ENCODE data around the gene TPM1.

Gene TPM1

GRCh38 chr15:63083541-63083940 lies 41.0 kb downstream of the TPM1 start:
- H4K5ac ChIP-seq (ENCODE audit: low read length), result no peak overlapping the region
- no peak overlapping the region for H3K4me2 ChIP-seq (ENCODE audit: low read length)
- no peak overlapping the region for H2BK120ac ChIP-seq (ENCODE audit: low read depth, low read length)
- no peak overlapping the region for H2AK5ac ChIP-seq (ENCODE audit: low read length)
- no peak overlapping the region for H3K9ac ChIP-seq (ENCODE audit: low read length)
- H3K79me2 ChIP-seq (ENCODE audit: control insufficient read depth, insufficient read depth, low read length), result no peaks in the 10 kb centered on the region
- DNase-seq, result peak; percentile 47
- H3K23ac ChIP-seq (ENCODE audit: low read length), result no peak overlapping the region
- no peak overlapping the region for H2BK15ac ChIP-seq (replicated peaks; ENCODE audit: low read depth)
- no peaks in the 10 kb centered on the region for H3K36me3 ChIP-seq (ENCODE audit: control insufficient read depth, insufficient read depth, low read length)
- H2BK5ac ChIP-seq (ENCODE audit: low read length), result no peak overlapping the region
- H3K4ac ChIP-seq (ENCODE audit: low read depth, low read length), result no peak overlapping the region
- H3K4me1 ChIP-seq (ENCODE audit: control insufficient read depth, low read depth, low read length), result no peaks in the 10 kb centered on the region
- WGBS (ENCODE audit: extremely low coverage, insufficient coverage, low lambda C conversion rate), result no CpG with 5 or more reads among the region's 11 CpGs
- no peak overlapping the region for H3K18ac ChIP-seq (ENCODE audit: low read length)
- no peak overlapping the region for H3K27ac ChIP-seq (ENCODE audit: low read depth, low read length)
- H3K79me1 ChIP-seq (ENCODE audit: low read length), result no peaks in the 10 kb centered on the region
- no peaks in the 10 kb centered on the region for H3K27me3 ChIP-seq (ENCODE audit: insufficient read depth, low read length, poor library complexity)
- no peak overlapping the region for H4K8ac ChIP-seq (ENCODE audit: low read depth, low read length)
- H3K56ac ChIP-seq (ENCODE audit: low read length), result no peak overlapping the region
- H3K4me3 ChIP-seq (ENCODE audit: low read length), result no peak overlapping the region

- Histone ChIP-seq H3K18ac (ENCODE audit: low read length) (no peak overlapping the region), H3K23ac (ENCODE audit: low read length) (no peak overlapping the region), H3K36me3 (ENCODE audit: control insufficient read depth, insufficient read depth, low read length) (no peaks in the 10 kb centered on the region), H2AK5ac (ENCODE audit: low read length) (no peak overlapping the region), H3K4me2 (ENCODE audit: low read length) (no peak overlapping the region), H2BK120ac (ENCODE audit: low read depth, low read length) (no peak overlapping the region), H3K27ac (ENCODE audit: low read depth, low read length) (no peak overlapping the region), H3K79me2 (ENCODE audit: control insufficient read depth, insufficient read depth, low read length) (no peaks in the 10 kb centered on the region), H3K4me1 (ENCODE audit: control insufficient read depth, low read depth, low read length) (peaks cover 2% of the 10 kb centered on the region), H3K56ac (ENCODE audit: low read length) (no peak overlapping the region), H2BK5ac (ENCODE audit: low read length) (no peak overlapping the region), H2BK15ac (replicated peaks; ENCODE audit: low read depth) (no peak overlapping the region), H4K8ac (ENCODE audit: low read depth, low read length) (no peak overlapping the region), H4K5ac (ENCODE audit: low read length) (no peak overlapping the region), H3K27me3 (ENCODE audit: insufficient read depth, low read length, poor library complexity) (no peaks in the 10 kb centered on the region), H3K4me3 (ENCODE audit: low read length) (no peak overlapping the region), H3K9ac (ENCODE audit: low read length) (no peak overlapping the region), H3K79me1 (ENCODE audit: low read length) (no peaks in the 10 kb centered on the region), H3K4ac (ENCODE audit: low read depth, low read length) (no peak overlapping the region)
- DNase-seq, result no peak
- no CpG with 5 or more reads among the region's 1 CpG for WGBS (ENCODE audit: extremely low coverage, insufficient coverage, low lambda C conversion rate)
These were observed 42.3 kb downstream of the TPM1 start for GRCh38 chr15:63084806-63085205.

DNA sequence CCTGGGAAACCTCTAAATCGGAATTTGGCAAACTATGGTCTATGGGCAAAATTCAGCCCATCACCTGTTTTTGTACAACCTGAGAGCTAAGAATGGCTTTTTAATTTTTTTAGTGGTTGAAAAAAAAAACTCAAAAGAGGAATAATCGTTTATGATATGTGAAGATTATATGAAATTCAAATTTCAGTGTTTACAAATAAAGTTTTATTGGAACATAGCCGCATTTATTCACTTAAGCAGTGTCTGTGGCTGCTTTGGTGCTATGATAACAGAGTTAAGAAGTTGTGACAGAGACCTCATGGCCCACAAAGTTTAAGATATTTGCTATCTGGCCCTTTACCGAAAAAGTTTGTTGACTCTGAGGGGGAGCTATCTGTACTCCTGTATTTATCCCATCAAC lies 42.7 kb downstream of the TPM1 start:
- Histone ChIP-seq H3K18ac (ENCODE audit: low read length) (no peak overlapping the region), H3K56ac (ENCODE audit: low read length) (no peak overlapping the region), H2AK5ac (ENCODE audit: low read length) (no peak overlapping the region), H3K79me1 (ENCODE audit: low read length) (no peaks in the 10 kb centered on the region), H3K79me2 (ENCODE audit: control insufficient read depth, insufficient read depth, low read length) (no peaks in the 10 kb centered on the region), H3K27ac (ENCODE audit: low read depth, low read length) (no peak overlapping the region), H3K4me3 (ENCODE audit: low read length) (no peak overlapping the region), H3K4ac (ENCODE audit: low read depth, low read length) (no peak overlapping the region), H3K23ac (ENCODE audit: low read length) (no peak overlapping the region), H2BK5ac (ENCODE audit: low read length) (no peak overlapping the region), H2BK15ac (replicated peaks; ENCODE audit: low read depth) (no peak overlapping the region), H2BK120ac (ENCODE audit: low read depth, low read length) (no peak overlapping the region), H4K8ac (ENCODE audit: low read depth, low read length) (no peak overlapping the region), H3K4me2 (ENCODE audit: low read length) (no peak overlapping the region), H3K27me3 (ENCODE audit: insufficient read depth, low read length, poor library complexity) (no peaks in the 10 kb centered on the region), H4K5ac (ENCODE audit: low read length) (no peak overlapping the region), H3K4me1 (ENCODE audit: control insufficient read depth, low read depth, low read length) (peaks cover 2% of the 10 kb centered on the region), H3K9ac (ENCODE audit: low read length) (no peak overlapping the region), H3K36me3 (ENCODE audit: control insufficient read depth, insufficient read depth, low read length) (no peaks in the 10 kb centered on the region)
- 100% methylated on average over 1 of the region's 4 CpGs for WGBS (ENCODE audit: extremely low coverage, insufficient coverage, low lambda C conversion rate)
- no peak for DNase-seq

DNA sequence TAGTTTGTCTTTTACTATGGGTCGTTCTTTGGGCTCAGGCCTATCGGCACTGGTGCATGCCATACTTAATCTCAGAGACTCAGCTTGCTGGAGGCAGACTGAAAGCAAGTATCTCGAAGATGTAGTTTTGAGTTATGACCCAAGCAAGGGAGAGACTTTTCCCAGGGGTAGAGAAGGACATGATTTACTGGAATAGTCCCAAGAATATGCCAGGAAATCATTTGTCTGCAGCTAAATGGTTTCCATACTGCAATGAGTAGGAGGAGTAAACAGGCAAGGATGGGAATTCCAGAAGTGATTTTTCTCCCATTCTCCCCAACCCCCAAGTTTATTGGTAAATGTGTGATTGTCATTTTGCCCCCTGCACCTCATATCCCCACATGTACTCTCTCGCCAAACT lies 43.7 kb downstream of the TPM1 start:
- Histone ChIP-seq H3K4me2 (ENCODE audit: low read length) (no peak overlapping the region), H2BK15ac (replicated peaks; ENCODE audit: low read depth) (no peak overlapping the region), H3K27me3 (ENCODE audit: insufficient read depth, low read length, poor library complexity) (no peaks in the 10 kb centered on the region), H2AK5ac (ENCODE audit: low read length) (no peak overlapping the region), H4K8ac (ENCODE audit: low read depth, low read length) (no peak overlapping the region), H3K18ac (ENCODE audit: low read length) (no peak overlapping the region), H3K79me2 (ENCODE audit: control insufficient read depth, insufficient read depth, low read length) (no peaks in the 10 kb centered on the region), H3K4ac (ENCODE audit: low read depth, low read length) (no peak overlapping the region), H2BK120ac (ENCODE audit: low read depth, low read length) (no peak overlapping the region), H3K27ac (ENCODE audit: low read depth, low read length) (no peak overlapping the region), H3K56ac (ENCODE audit: low read length) (no peak overlapping the region), H3K4me1 (ENCODE audit: control insufficient read depth, low read depth, low read length) (peaks cover 2% of the 10 kb centered on the region), H3K79me1 (ENCODE audit: low read length) (no peaks in the 10 kb centered on the region), H3K36me3 (ENCODE audit: control insufficient read depth, insufficient read depth, low read length) (no peaks in the 10 kb centered on the region), H3K4me3 (ENCODE audit: low read length) (no peak overlapping the region), H3K23ac (ENCODE audit: low read length) (no peak overlapping the region), H2BK5ac (ENCODE audit: low read length) (no peak overlapping the region), H4K5ac (ENCODE audit: low read length) (no peak overlapping the region), H3K9ac (ENCODE audit: low read length) (no peak overlapping the region)
- no peak for DNase-seq
- WGBS (ENCODE audit: extremely low coverage, insufficient coverage, low lambda C conversion rate), result no CpG with 5 or more reads among the region's 4 CpGs

DNA sequence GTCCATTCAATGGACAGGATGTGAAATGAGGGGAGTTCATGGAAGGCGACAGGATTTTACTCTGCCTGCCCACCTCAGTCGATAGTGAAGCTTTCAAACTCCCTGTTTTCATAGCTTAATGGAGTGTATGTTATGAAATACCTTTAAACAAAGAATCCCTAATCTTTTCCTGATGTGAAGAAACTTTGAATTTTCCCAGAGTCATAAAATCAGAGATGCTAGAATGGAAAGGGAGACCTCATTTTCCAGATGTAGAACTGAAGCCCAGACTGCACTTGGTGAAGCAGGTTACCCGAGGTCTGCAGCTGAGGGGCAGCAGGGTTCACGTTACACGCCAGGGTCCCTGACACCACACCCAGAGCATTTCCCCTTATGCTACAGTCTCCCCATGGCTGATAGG lies 44.4 kb downstream of the TPM1 start:
- Histone ChIP-seq H2BK5ac (ENCODE audit: low read length) (no peak overlapping the region), H2BK15ac (replicated peaks; ENCODE audit: low read depth) (no peak overlapping the region), H3K27me3 (ENCODE audit: insufficient read depth, low read length, poor library complexity) (no peaks in the 10 kb centered on the region), H3K18ac (ENCODE audit: low read length) (no peak overlapping the region), H2BK120ac (ENCODE audit: low read depth, low read length) (no peak overlapping the region), H3K4ac (ENCODE audit: low read depth, low read length) (no peak overlapping the region), H3K4me1 (ENCODE audit: control insufficient read depth, low read depth, low read length) (peaks cover 2% of the 10 kb centered on the region), H4K8ac (ENCODE audit: low read depth, low read length) (no peak overlapping the region), H3K4me3 (ENCODE audit: low read length) (no peak overlapping the region), H3K36me3 (ENCODE audit: control insufficient read depth, insufficient read depth, low read length) (no peaks in the 10 kb centered on the region), H3K79me2 (ENCODE audit: control insufficient read depth, insufficient read depth, low read length) (no peaks in the 10 kb centered on the region), H2AK5ac (ENCODE audit: low read length) (no peak overlapping the region), H3K23ac (ENCODE audit: low read length) (no peak overlapping the region), H3K56ac (ENCODE audit: low read length) (no peak overlapping the region), H4K5ac (ENCODE audit: low read length) (no peak overlapping the region), H3K27ac (ENCODE audit: low read depth, low read length) (no peak overlapping the region), H3K4me2 (ENCODE audit: low read length) (no peak overlapping the region), H3K9ac (ENCODE audit: low read length) (no peak overlapping the region), H3K79me1 (ENCODE audit: low read length) (no peaks in the 10 kb centered on the region)
- DNase-seq, result no peak
- WGBS (ENCODE audit: extremely low coverage, insufficient coverage, low lambda C conversion rate), result no CpG with 5 or more reads among the region's 5 CpGs

- H2BK5ac ChIP-seq (ENCODE audit: low read length), result no peak overlapping the region
- H3K4me1 ChIP-seq (ENCODE audit: control insufficient read depth, low read depth, low read length), result peaks cover 2% of the 10 kb centered on the region
- no peak overlapping the region for H4K5ac ChIP-seq (ENCODE audit: low read length)
- no peak overlapping the region for H3K9ac ChIP-seq (ENCODE audit: low read length)
- no CpG with 5 or more reads among the region's 6 CpGs for WGBS (ENCODE audit: extremely low coverage, insufficient coverage, low lambda C conversion rate)
- H3K56ac ChIP-seq (ENCODE audit: low read length), result no peak overlapping the region
- no peak overlapping the region for H3K18ac ChIP-seq (ENCODE audit: low read length)
- H3K23ac ChIP-seq (ENCODE audit: low read length), result no peak overlapping the region
- H2BK15ac ChIP-seq (replicated peaks; ENCODE audit: low read depth), result no peak overlapping the region
- no peak overlapping the region for H3K4ac ChIP-seq (ENCODE audit: low read depth, low read length)
- no peak overlapping the region for H2BK120ac ChIP-seq (ENCODE audit: low read depth, low read length)
- no peak overlapping the region for H2AK5ac ChIP-seq (ENCODE audit: low read length)
- no peaks in the 10 kb centered on the region for H3K79me1 ChIP-seq (ENCODE audit: low read length)
- no peaks in the 10 kb centered on the region for H3K27me3 ChIP-seq (ENCODE audit: insufficient read depth, low read length, poor library complexity)
- H3K27ac ChIP-seq (ENCODE audit: low read depth, low read length), result peak overlapping the region; percentile 23
- no peaks in the 10 kb centered on the region for H3K36me3 ChIP-seq (ENCODE audit: control insufficient read depth, insufficient read depth, low read length)
- no peak overlapping the region for H3K4me2 ChIP-seq (ENCODE audit: low read length)
- no peaks in the 10 kb centered on the region for H3K79me2 ChIP-seq (ENCODE audit: control insufficient read depth, insufficient read depth, low read length)
- no peak overlapping the region for H4K8ac ChIP-seq (ENCODE audit: low read depth, low read length)
- no peak for DNase-seq
- no peak overlapping the region for H3K4me3 ChIP-seq (ENCODE audit: low read length)
These were observed 46.1 kb downstream of the TPM1 start for GRCh38 chr15:63088533-63089245.

All from mesendoderm (in vitro differentiated cells).